K562 (cell line): ENCODE results near the gene CREBL2. TPM values are rescaled to one million over a fixed set of nuclear protein-coding genes. Genes with fewer than 3 reads are reported as not detected.

Experiments
- ATAC-seq: fragments of 200-7000 bp; cut with Tn5 transposase; 3 replicates; pipeline ENCODE4 v1.9.1; 2020; ENCODE audit warnings: moderate library complexity
- BruUV-seq: library from RNA; stranded (reverse); fragments of 400-500 nt; replicated peaks from 2 replicates; lab custom pipeline; 2021; lab: Mats Ljungman, UMichigan
- CTCF ChIA-PET: fragments of 300-600 bp; formaldehyde crosslinking; extraction: SDS; loops from one replicate; lab custom pipeline; 2021; ENCODE audit warnings: low intra/inter-chr PET ratio; lab: Yijun Ruan, JAX
- POLR2A ChIA-PET: fragments of 300-600, 350-650 bp; sonication (Branson Sonifier 250); formaldehyde crosslinking; extraction: SDS; loops from one replicate; lab custom pipeline; 2021; ENCODE audit warnings: antibody characterized with exemption, inconsistent platforms; lab: Yijun Ruan, JAX
- DNase-seq, 4 experiments: peaks; one replicate each; pipeline versions ENCODE4 v3.0.0 to v3.0.0-alpha.2; 2011 to 2018; ENCODE audit warnings: low spot score in 3 of 4, mixed read lengths in 3 of 4; ENCODE audit errors: extremely low read depth in 1 of 4
- FAIRE-seq: peaks from 2 replicates; lab custom pipeline; 2011; peaks lifted over from hg19 to GRCh38; lab: Jason Lieb, UNC
- H2AFZ ChIP-seq: 2 replicates; pipeline ENCODE4 v1.6.0; 2011; ENCODE audit warnings: low read depth, low read length, control low read depth, inconsistent platforms
- H3K27ac ChIP-seq: fragments of 200-600 bp; 3 replicates; pipeline ENCODE4 v1.8.0; 2011; ENCODE audit warnings: low read depth, mild to moderate bottlenecking, control low read depth, inconsistent platforms, low read length, moderate library complexity, mixed read lengths; ENCODE audit errors: extremely low read depth
- H3K27me3 ChIP-seq, 2 experiments: fragments of 300-600 bp in 1 of 2; 2 replicates in 1 of 2; 3 replicates in 1 of 2; pipeline versions ENCODE4 v1.6.0 to v1.8.0; 2011; ENCODE audit warnings: inconsistent platforms in 2 of 2, low read length in 2 of 2, mild to moderate bottlenecking in 1 of 2, mixed read lengths in 1 of 2, moderate library complexity in 1 of 2; ENCODE audit not compliant: control insufficient read depth in 2 of 2, insufficient read depth in 2 of 2
- H3K36me3 ChIP-seq: fragments of 300-600 bp; 3 replicates; pipeline ENCODE4 v1.8.0; 2011; ENCODE audit warnings: mild to moderate bottlenecking, low read length, inconsistent platforms; ENCODE audit not compliant: control insufficient read depth, insufficient read depth
- H3K4me1 ChIP-seq, 2 experiments: fragments of 200-600 bp in 1 of 2; replicated peaks in 1 of 2; 2 replicates in 1 of 2; 3 replicates in 1 of 2; pipeline versions ENCODE4 v1.5.1 to v1.8.0; 2011; ENCODE audit warnings: inconsistent platforms in 2 of 2, low read length in 2 of 2, mild to moderate bottlenecking in 1 of 2, mixed read lengths in 1 of 2, moderate library complexity in 1 of 2; ENCODE audit not compliant: control insufficient read depth in 2 of 2, insufficient read depth in 2 of 2
- H3K4me2 ChIP-seq: 2 replicates; pipeline ENCODE4 v1.6.1; 2011; ENCODE audit warnings: low read length, control low read depth, inconsistent platforms, mixed read lengths; ENCODE audit not compliant: insufficient read depth
- H3K4me3 ChIP-seq: fragments of 200-600 bp; sonication (generic), shearing (Covaris generic); 2 replicates; pipeline ENCODE4 v1.5.1; 2016; ENCODE audit warnings: control low read depth, inconsistent platforms
- H3K79me2 ChIP-seq: fragments of 200-600 bp; 3 replicates; pipeline ENCODE4 v1.8.0; 2011; ENCODE audit warnings: low read length, inconsistent platforms; ENCODE audit not compliant: control insufficient read depth, insufficient read depth
- H3K9ac ChIP-seq, 2 experiments: 2 replicates each; pipeline versions ENCODE4 v1.6.0 to v1.6.1; 2011; ENCODE audit warnings: low read depth in 2 of 2, low read length in 2 of 2, control low read depth in 1 of 2, inconsistent platforms in 1 of 2, mild to moderate bottlenecking in 1 of 2, mixed read lengths in 1 of 2; ENCODE audit not compliant: insufficient read depth in 1 of 2
- H3K9me1 ChIP-seq: one replicate; pipeline ENCODE4 v1.6.0; 2011; ENCODE audit warnings: inconsistent platforms, mild to moderate bottlenecking, low read length, moderate library complexity; ENCODE audit not compliant: control insufficient read depth, insufficient read depth
- H3K9me3 ChIP-seq: replicated peaks from 2 replicates; pipeline ENCODE4 v1.5.1; 2011; ENCODE audit warnings: low read depth, low read length, inconsistent platforms; ENCODE audit not compliant: control insufficient read depth, insufficient read depth
- H4K20me1 ChIP-seq: replicated peaks from 2 replicates; pipeline ENCODE4 v1.6.1; 2011; ENCODE audit warnings: low read length, inconsistent platforms, mixed read lengths; ENCODE audit not compliant: control insufficient read depth, insufficient read depth
- CBFA2T3 ChIP-seq: fragments of 450-650 bp; IDR thresholded peaks from 2 replicates; pipeline ENCODE4 v1.6.1; 2017
- CCNT2 ChIP-seq: IDR thresholded peaks from 2 replicates; pipeline ENCODE4 v1.6.1; 2011; ENCODE audit warnings: borderline replicate concordance, low read depth, mild to moderate bottlenecking, moderate library complexity, mixed read lengths, low read length; ENCODE audit not compliant: insufficient read length; ENCODE audit errors: extremely low read depth
- EGR1 ChIP-seq: fragments of 450-650 bp; conservative IDR thresholded peaks from 2 replicates; pipeline ENCODE4 v1.6.1; 2017; ENCODE audit warnings: mild to moderate bottlenecking
- THAP12 ChIP-seq: fragments of 250-450 bp; sonication (Bioruptor Pico); IDR thresholded peaks from 2 replicates; pipeline ENCODE4 v1.9.0; 2021; ENCODE audit warnings: mild to moderate bottlenecking, inconsistent platforms
- ZNF592 ChIP-seq: fragments of 450-650 bp; IDR thresholded peaks from 2 replicates; pipeline ENCODE4 v1.6.1; 2017; ENCODE audit warnings: antibody characterized with exemption, mild to moderate bottlenecking
- WGBS: fragments of 100-300 bp; shearing (Covaris generic); methylation state at CpG from one replicate; pipeline ENCODE4 v1.1.6; 2016; ENCODE audit warnings: low coverage, mixed read lengths; ENCODE audit not compliant: insufficient coverage; ENCODE audit errors: missing lambda C conversion rate; 5-methylcytosine and 5-hydroxymethylcytosine counted together
- in situ Hi-C: fragments of 300-500 bp; cut with MboI; formaldehyde crosslinking; loops from 4 replicates; pipeline ENCODE4 v1.15.0; 2018; ENCODE audit warnings: inconsistent platforms, mixed read lengths
- intact Hi-C: fragments of 100-400 bp; cut with micrococcal nuclease; formaldehyde crosslinking; loops from 2 replicates; pipeline ENCODE4 v1.14.2; 2022
- polyA plus RNA-seq, 8 experiments: library from polyadenylated mRNA; depleted of rRNA in 4 of 8; stranded (reverse) in 5 of 8; unstranded in 3 of 8; fragments of >200 nt; fragmentation: Nextera tagmentation in 2 of 8; fragmentation: Illumina TruSeq in 1 of 8; extraction: Ambion mirVana in 2 of 8; extraction: Trizol in 1 of 8; gene quantifications; 2 replicates each; pipeline versions ENCODE4 v1.2.1 to v1.2.3, GENCODE V29; 2011 to 2014; ENCODE audit warnings: inconsistent platforms in 1 of 8, missing spikeins in 1 of 8
- total RNA-seq, 7 experiments: library from RNA; depleted of rRNA in 6 of 7; stranded (reverse); fragments of >200 nt in 6 of 7; fragmentation: Illumina TruSeq in 2 of 7; extraction: Trizol in 2 of 7; gene quantifications; 2 replicates each; pipeline versions ENCODE4 v1.2.1 to v1.2.3, GENCODE V29; 2011 to 2021; ENCODE audit warnings: low replicate concordance in 1 of 7
- TF ChIP-seq, protein P1 (sequence below): fragments of 250-450 bp; sonication (Bioruptor Pico); IDR thresholded peaks from 2 replicates; pipeline ENCODE4 v1.8.0; 2021; ENCODE audit warnings: mild to moderate bottlenecking, moderate library complexity
- TF ChIP-seq, protein P2 (sequence below): fragments of 450-650 bp; IDR thresholded peaks from 2 replicates; pipeline ENCODE4 v1.6.1; 2018; ENCODE audit not compliant: partially characterized antibody

The CREBL2 gene
- total and polyA plus RNA-seq, 9 of the 15 experiments (the other 6 are each of a cell fraction or from before 2014, with no cell fraction given) = 1.7 to 7.3 (median 5.2) TPM

DNA sequence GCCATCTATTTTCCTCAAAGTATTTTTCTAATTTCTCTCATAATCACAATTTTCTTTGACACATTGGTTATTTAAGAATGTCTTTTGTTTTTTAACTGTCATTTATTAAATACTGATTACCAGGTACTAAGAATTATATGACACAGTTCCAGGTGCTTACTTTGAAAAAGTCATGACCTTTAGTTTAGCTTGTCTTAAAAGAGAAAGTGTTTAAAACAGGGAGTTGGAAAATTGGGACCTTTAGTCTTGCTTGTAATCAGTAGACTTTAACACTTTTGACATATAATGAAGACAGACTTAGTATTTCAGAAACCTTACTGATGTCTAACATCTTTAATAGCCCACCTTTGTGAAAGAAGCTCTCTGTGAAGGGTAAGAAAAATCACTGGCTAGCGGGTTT, 19.2 kb downstream of the CREBL2 start (continued):
- TF ChIP-seq ZNF592 = no peak

GRCh38 chr12:12635651-12636050, 24.0 kb downstream of the CREBL2 start:
- intact Hi-C loops (no loop called here), in situ Hi-C loops (no loop called here)
- ChIA-PET POLR2A (interaction anchor here (0.7 kb wide), 1 partner anchor 115 kb away, joined by 4 read pairs; no protein-coding TSS in a partner anchor), CTCF (no interaction called here)
- 80% methylated on average over 11 of the region's 12 CpGs for WGBS
- Histone ChIP-seq H3K9me1 (no peaks in the 10 kb centered on the region), H3K79me2 (no peaks in the 10 kb centered on the region), H4K20me1 (no peaks in the 10 kb centered on the region), H3K36me3 (peaks cover 12% of the 10 kb centered on the region; the same call in 2 of the 3 replicates), H3K4me1 (no peaks in the 10 kb centered on the region), H3K4me3 (no peak overlapping the region), H3K9me3 (0 out of 2 replicates have a peak, but pooled peaks cover 3% of the 10 kb centered on the region), H3K27me3 (no peaks in the 10 kb centered on the region), H3K4me2 (no peak overlapping the region), H2AFZ (no peak overlapping the region), H3K9ac (no peak overlapping the region), H3K27ac (no peak overlapping the region)
- no peak for ATAC-seq
- FAIRE-seq = no peak
- DNase-seq = no peak
- BruUV-seq = no TSS peak
- TF ChIP-seq, protein P1, sequence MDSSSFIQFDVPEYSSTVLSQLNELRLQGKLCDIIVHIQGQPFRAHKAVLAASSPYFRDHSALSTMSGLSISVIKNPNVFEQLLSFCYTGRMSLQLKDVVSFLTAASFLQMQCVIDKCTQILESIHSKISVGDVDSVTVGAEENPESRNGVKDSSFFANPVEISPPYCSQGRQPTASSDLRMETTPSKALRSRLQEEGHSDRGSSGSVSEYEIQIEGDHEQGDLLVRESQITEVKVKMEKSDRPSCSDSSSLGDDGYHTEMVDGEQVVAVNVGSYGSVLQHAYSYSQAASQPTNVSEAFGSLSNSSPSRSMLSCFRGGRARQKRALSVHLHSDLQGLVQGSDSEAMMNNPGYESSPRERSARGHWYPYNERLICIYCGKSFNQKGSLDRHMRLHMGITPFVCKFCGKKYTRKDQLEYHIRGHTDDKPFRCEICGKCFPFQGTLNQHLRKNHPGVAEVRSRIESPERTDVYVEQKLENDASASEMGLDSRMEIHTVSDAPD (CRISPR knock-in tag) = no peak
- TF ChIP-seq THAP12 (no peak), EGR1 (no peak), CCNT2 (no peak), CBFA2T3 (no peak)
- TF ChIP-seq, protein P2, sequence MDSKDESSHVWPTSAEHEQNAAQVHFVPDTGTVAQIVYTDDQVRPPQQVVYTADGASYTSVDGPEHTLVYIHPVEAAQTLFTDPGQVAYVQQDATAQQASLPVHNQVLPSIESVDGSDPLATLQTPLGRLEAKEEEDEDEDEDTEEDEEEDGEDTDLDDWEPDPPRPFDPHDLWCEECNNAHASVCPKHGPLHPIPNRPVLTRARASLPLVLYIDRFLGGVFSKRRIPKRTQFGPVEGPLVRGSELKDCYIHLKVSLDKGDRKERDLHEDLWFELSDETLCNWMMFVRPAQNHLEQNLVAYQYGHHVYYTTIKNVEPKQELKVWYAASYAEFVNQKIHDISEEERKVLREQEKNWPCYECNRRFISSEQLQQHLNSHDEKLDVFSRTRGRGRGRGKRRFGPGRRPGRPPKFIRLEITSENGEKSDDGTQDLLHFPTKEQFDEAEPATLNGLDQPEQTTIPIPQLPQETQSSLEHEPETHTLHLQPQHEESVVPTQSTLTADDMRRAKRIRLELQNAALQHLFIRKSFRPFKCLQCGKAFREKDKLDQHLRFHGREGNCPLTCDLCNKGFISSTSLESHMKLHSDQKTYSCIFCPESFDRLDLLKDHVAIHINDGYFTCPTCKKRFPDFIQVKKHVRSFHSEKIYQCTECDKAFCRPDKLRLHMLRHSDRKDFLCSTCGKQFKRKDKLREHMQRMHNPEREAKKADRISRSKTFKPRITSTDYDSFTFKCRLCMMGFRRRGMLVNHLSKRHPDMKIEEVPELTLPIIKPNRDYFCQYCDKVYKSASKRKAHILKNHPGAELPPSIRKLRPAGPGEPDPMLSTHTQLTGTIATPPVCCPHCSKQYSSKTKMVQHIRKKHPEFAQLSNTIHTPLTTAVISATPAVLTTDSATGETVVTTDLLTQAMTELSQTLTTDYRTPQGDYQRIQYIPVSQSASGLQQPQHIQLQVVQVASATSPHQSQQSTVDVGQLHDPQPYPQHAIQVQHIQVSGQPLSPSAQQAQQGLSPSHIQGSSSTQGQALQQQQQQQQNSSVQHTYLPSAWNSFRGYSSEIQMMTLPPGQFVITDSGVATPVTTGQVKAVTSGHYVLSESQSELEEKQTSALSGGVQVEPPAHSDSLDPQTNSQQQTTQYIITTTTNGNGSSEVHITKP = no peak
